ENCODE results near the gene SDR42E1. TPM values are rescaled to one million over a fixed set of nuclear protein-coding genes. Genes with fewer than 3 reads are reported as not detected.
A peak's percentile ranks its signal among the peaks of the same experiment; 100 is the strongest.

The SDR42E1 gene
- total RNA-seq, 1 experiment from 2014 or later, result 0.07 TPM

DNA sequence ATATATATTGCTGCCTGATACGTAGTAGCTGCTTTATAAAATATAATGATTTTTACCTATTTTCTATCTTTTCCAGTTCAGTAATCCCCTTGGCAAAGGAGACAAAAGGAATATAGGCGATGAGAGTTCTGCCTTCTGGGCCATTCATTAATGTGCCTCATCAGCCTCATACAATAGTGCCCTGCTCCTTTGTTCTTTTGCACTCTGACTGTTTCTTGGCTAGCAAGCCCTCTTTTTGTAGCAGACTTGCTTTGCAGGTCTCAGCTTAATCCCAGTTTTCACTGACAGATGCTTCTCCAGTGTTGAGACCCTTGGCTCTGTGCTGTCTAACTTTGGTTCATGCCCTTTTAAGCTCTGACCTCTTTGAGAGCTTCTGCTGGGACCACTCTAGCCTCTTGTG, 34.2 kb upstream of the SDR42E1 start (continued):
- TF ChIP-seq, protein P1, sequence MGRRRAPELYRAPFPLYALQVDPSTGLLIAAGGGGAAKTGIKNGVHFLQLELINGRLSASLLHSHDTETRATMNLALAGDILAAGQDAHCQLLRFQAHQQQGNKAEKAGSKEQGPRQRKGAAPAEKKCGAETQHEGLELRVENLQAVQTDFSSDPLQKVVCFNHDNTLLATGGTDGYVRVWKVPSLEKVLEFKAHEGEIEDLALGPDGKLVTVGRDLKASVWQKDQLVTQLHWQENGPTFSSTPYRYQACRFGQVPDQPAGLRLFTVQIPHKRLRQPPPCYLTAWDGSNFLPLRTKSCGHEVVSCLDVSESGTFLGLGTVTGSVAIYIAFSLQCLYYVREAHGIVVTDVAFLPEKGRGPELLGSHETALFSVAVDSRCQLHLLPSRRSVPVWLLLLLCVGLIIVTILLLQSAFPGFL (CRISPR knock-in tag; IDR thresholded peaks at IDR 0.05; ENCODE audit: borderline replicate concordance), result no peak
- TF ChIP-seq ELF4 (CRISPR knock-in tag; IDR thresholded peaks at IDR 0.05; ENCODE audit: low read depth), result no peak
- no peak for TF ChIP-seq OVOL2 (CRISPR knock-in tag; IDR thresholded peaks at IDR 0.05; ENCODE audit: borderline replicate concordance)
- no peak for TF ChIP-seq ZBTB21 (CRISPR knock-in tag; IDR thresholded peaks at IDR 0.05; ENCODE audit: borderline replicate concordance)

DNA sequence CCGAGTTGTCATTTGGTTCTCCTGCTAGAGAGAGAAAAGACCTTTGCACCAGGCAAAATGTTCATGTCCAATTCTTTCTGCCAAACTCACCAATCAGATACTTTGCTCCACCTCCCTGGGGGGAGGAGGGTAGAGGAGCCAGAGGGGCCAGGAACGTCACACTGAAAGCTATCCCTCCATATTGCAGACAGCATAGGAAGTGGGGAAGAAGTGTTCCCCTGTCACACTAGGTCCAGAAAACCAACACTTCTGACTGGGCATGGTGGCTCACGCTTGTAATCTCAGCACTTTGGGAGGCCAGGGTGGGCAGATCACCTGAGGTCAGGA, 33.3 kb upstream of the SDR42E1 start:
- Mint-ChIP-seq H3K27ac (no peak overlapping the region), H3K4me1 (peaks cover 5% of the 10 kb centered on the region), H3K9me3 (no peaks in the 10 kb centered on the region), H3K36me3 (no peaks in the 10 kb centered on the region), H3K27me3 (ENCODE audit: low read depth) (no peaks in the 10 kb centered on the region), H3K4me3 (no peak overlapping the region)
- ATAC-seq, result peak; percentile 50; the same call in 1 of the 2 replicates
- POLR2A ChIA-PET, result no interaction called here
- DNase-seq (ENCODE audit: low spot score), result no peak
- TF ChIP-seq, protein P2, sequence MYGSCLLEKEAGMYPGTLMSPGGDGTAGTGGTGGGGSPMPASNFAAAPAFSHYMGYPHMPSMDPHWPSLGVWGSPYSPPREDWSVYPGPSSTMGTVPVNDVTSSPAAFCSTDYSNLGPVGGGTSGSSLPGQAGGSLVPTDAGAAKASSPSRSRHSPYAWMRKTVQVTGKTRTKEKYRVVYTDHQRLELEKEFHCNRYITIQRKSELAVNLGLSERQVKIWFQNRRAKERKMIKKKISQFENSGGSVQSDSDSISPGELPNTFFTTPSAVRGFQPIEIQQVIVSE (CRISPR knock-in tag; IDR thresholded peaks at IDR 0.05; ENCODE audit: borderline replicate concordance), result no peak
- TF ChIP-seq ZNF232 (CRISPR knock-in tag; IDR thresholded peaks at IDR 0.05), result no peak
- TF ChIP-seq NR1H2 (CRISPR knock-in tag; IDR thresholded peaks at IDR 0.05), result no peak
- TF ChIP-seq, protein P3, sequence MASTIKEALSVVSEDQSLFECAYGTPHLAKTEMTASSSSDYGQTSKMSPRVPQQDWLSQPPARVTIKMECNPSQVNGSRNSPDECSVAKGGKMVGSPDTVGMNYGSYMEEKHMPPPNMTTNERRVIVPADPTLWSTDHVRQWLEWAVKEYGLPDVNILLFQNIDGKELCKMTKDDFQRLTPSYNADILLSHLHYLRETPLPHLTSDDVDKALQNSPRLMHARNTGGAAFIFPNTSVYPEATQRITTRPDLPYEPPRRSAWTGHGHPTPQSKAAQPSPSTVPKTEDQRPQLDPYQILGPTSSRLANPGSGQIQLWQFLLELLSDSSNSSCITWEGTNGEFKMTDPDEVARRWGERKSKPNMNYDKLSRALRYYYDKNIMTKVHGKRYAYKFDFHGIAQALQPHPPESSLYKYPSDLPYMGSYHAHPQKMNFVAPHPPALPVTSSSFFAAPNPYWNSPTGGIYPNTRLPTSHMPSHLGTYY (CRISPR knock-in tag; IDR thresholded peaks at IDR 0.05), result no peak
- TF ChIP-seq, protein P4, sequence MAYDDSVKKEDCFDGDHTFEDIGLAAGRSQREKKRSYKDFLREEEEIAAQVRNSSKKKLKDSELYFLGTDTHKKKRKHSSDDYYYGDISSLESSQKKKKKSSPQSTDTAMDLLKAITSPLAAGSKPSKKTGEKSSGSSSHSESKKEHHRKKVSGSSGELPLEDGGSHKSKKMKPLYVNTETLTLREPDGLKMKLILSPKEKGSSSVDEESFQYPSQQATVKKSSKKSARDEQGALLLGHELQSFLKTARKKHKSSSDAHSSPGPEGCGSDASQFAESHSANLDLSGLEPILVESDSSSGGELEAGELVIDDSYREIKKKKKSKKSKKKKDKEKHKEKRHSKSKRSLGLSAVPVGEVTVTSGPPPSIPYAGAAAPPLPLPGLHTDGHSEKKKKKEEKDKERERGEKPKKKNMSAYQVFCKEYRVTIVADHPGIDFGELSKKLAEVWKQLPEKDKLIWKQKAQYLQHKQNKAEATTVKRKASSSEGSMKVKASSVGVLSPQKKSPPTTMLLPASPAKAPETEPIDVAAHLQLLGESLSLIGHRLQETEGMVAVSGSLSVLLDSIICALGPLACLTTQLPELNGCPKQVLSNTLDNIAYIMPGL (CRISPR knock-in tag; IDR thresholded peaks at IDR 0.05), result no peak
- no peak for TF ChIP-seq TEAD4 (CRISPR knock-in tag; IDR thresholded peaks at IDR 0.05)
- TF ChIP-seq, protein P5, sequence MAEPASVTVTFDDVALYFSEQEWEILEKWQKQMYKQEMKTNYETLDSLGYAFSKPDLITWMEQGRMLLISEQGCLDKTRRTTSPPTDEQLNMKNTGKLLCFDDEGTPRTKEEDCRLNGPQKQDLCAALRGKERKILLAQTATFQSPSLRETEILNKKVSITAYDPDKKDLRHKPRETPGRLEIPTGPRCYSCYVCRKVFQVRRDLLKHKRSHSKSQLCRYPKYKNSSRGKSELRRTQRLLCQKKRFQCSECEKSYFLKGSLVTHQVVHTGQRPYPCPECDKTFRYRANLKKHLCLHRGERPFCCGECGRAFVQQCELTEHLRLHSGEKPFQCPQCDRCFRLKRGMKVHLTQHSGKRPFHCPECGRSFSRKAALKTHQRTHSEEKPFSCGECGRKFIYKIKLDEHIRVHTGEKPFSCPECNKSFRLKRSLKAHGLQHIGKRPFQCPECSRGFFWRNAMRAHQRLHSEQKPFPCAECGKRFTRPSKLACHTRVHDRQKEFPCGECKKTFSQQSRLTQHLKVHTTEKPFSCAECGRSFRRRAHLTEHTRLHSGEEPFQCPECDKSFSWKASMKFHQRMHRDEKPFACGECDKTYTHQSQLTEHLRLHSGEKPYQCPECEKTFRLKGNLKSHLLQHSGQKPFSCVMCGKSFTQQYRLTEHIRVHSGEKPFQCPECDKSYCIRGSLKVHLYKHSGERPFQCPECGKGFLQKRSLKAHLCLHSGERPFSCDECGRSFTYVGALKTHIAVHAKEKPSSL (CRISPR knock-in tag; conservative IDR thresholded peaks at IDR 0.05), result no peak
- no peak for TF ChIP-seq ZNF121 (CRISPR knock-in tag; IDR thresholded peaks at IDR 0.05)
- no peak for TF ChIP-seq RORB (CRISPR knock-in tag; IDR thresholded peaks at IDR 0.05)
- TF ChIP-seq, protein P6, sequence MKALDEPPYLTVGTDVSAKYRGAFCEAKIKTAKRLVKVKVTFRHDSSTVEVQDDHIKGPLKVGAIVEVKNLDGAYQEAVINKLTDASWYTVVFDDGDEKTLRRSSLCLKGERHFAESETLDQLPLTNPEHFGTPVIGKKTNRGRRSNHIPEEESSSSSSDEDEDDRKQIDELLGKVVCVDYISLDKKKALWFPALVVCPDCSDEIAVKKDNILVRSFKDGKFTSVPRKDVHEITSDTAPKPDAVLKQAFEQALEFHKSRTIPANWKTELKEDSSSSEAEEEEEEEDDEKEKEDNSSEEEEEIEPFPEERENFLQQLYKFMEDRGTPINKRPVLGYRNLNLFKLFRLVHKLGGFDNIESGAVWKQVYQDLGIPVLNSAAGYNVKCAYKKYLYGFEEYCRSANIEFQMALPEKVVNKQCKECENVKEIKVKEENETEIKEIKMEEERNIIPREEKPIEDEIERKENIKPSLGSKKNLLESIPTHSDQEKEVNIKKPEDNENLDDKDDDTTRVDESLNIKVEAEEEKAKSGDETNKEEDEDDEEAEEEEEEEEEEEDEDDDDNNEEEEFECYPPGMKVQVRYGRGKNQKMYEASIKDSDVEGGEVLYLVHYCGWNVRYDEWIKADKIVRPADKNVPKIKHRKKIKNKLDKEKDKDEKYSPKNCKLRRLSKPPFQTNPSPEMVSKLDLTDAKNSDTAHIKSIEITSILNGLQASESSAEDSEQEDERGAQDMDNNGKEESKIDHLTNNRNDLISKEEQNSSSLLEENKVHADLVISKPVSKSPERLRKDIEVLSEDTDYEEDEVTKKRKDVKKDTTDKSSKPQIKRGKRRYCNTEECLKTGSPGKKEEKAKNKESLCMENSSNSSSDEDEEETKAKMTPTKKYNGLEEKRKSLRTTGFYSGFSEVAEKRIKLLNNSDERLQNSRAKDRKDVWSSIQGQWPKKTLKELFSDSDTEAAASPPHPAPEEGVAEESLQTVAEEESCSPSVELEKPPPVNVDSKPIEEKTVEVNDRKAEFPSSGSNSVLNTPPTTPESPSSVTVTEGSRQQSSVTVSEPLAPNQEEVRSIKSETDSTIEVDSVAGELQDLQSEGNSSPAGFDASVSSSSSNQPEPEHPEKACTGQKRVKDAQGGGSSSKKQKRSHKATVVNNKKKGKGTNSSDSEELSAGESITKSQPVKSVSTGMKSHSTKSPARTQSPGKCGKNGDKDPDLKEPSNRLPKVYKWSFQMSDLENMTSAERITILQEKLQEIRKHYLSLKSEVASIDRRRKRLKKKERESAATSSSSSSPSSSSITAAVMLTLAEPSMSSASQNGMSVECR (CRISPR knock-in tag; IDR thresholded peaks at IDR 0.05; ENCODE audit: borderline replicate concordance), result no peak
- TF ChIP-seq ZNF416 (CRISPR knock-in tag; IDR thresholded peaks at IDR 0.05), result no peak
- TF ChIP-seq, protein P1 (CRISPR knock-in tag; IDR thresholded peaks at IDR 0.05; ENCODE audit: borderline replicate concordance), result no peak
- TF ChIP-seq JAZF1 (CRISPR knock-in tag; IDR thresholded peaks at IDR 0.05), result no peak
- TF ChIP-seq ETV6 (CRISPR knock-in tag; IDR thresholded peaks at IDR 0.05), result no peak
- CTCF ChIA-PET, result interaction anchor here (1.7 kb wide), 1 partner anchor 47 kb away, joined by 4 read pairs; no protein-coding TSS in a partner anchor
